ENCODE results near the gene COL25A1. TPM values are rescaled to one million over a fixed set of nuclear protein-coding genes. Genes with fewer than 3 reads are reported as not detected.

COL25A1 gene
- polyA plus RNA-seq, 1 experiment = not detected

- Histone ChIP-seq H3K36me3 (ENCODE audit: control insufficient read depth, insufficient read depth, low read length) (no peaks in the 10 kb centered on the region), H3K4me3 (ENCODE audit: low read depth, low read length) (no peak overlapping the region), H3K27me3 (ENCODE audit: control insufficient read depth, insufficient read depth, low read length) (no peaks in the 10 kb centered on the region)
- ChIA-PET CTCF (no interaction called here), POLR2A (no interaction called here)
- TF ChIP-seq CTCF (IDR thresholded peaks at IDR 0.05; ENCODE audit: insufficient read depth, low read depth, low read length) = no peak
- DNase-seq (ENCODE audit: low read depth) = no peak
Measured at GRCh38 chr4:109235683-109236082, 66.8 kb downstream of the COL25A1 start.

DNA sequence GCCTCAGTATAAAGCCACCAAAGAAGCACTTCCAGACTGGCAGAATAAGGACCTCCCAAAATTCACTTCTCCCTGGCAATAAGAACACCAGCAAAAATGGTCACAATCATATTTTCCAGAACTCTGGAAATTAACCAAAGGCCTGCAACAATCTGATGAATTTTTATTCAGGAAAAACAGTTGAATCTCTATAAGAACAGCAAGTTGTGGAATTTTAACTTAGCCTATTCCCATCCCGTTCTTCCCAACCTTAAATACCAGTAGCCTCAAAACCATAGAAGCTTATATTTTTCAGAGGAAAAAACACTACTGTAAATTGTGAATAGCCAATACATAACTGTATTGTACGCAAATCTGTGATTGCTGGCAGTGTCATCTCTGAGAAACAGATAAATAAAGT lies 67.9 kb downstream of the COL25A1 start:
- Histone ChIP-seq H3K27me3 (ENCODE audit: control insufficient read depth, insufficient read depth, low read length) (no peaks in the 10 kb centered on the region), H3K36me3 (ENCODE audit: control insufficient read depth, insufficient read depth, low read length) (no peaks in the 10 kb centered on the region), H3K4me3 (ENCODE audit: low read depth, low read length) (no peak overlapping the region)
- CTCF ChIA-PET = interaction anchor here (0.7 kb wide), 1 partner anchor 67 kb away, joined by 3 read pairs; no protein-coding TSS in a partner anchor
- POLR2A ChIA-PET = no interaction called here
- DNase-seq (ENCODE audit: low read depth) = no peak
- TF ChIP-seq CTCF (IDR thresholded peaks at IDR 0.05; ENCODE audit: insufficient read depth, low read depth, low read length) = no peak

GRCh38 chr4:109233570-109233969 lies 68.9 kb downstream of the COL25A1 start:
- DNase-seq (ENCODE audit: low read depth) = no peak
- POLR2A ChIA-PET = no interaction called here
- Histone ChIP-seq H3K27me3 (ENCODE audit: control insufficient read depth, insufficient read depth, low read length) (no peaks in the 10 kb centered on the region), H3K4me3 (ENCODE audit: low read depth, low read length) (no peak overlapping the region), H3K36me3 (ENCODE audit: control insufficient read depth, insufficient read depth, low read length) (no peaks in the 10 kb centered on the region)
- no peak for TF ChIP-seq CTCF (IDR thresholded peaks at IDR 0.05; ENCODE audit: insufficient read depth, low read depth, low read length)
- CTCF ChIA-PET = no interaction called here

- CTCF ChIA-PET = no interaction called here
- no peak for DNase-seq (ENCODE audit: low read depth)
Measured at GRCh38 chr4:109232681-109233080, 69.8 kb downstream of the COL25A1 start.

DNA sequence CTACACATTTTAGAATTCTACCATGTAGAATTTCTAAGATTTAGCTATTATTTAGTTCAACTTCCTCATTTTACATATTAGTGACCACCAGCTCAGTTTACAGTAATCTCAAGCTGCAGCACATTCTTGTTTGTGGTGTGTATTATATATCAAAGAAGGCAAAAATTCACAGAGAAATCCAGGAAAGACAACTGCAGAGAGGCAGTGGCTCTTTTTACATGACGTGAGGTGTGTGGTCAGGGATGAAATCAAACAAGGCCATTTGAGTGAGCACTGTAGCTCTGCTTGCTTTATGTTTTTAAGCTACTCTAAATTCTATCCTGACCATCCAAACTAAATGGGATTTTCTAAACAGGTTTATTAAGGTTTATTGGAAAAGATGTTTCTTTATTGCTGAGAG lies 71.1 kb downstream of the COL25A1 start:
- Histone ChIP-seq H3K27me3 (ENCODE audit: control insufficient read depth, insufficient read depth, low read length) (no peaks in the 10 kb centered on the region), H3K36me3 (ENCODE audit: control insufficient read depth, insufficient read depth, low read length) (no peaks in the 10 kb centered on the region), H3K4me3 (ENCODE audit: low read depth, low read length) (no peak overlapping the region)
- no peak for TF ChIP-seq CTCF (IDR thresholded peaks at IDR 0.05; ENCODE audit: insufficient read depth, low read depth, low read length)
- ChIA-PET CTCF (interaction anchor here (0.6 kb wide), 1 partner anchor 10 kb away, joined by 3 read pairs; no protein-coding TSS in a partner anchor), POLR2A (no interaction called here)
- no peak for DNase-seq (ENCODE audit: low read depth)

More at GRCh38 chr4:109232681-109233080, 69.8 kb downstream of the COL25A1 start:
- POLR2A ChIA-PET = no interaction called here
- H3K36me3 ChIP-seq (ENCODE audit: control insufficient read depth, insufficient read depth, low read length) = no peaks in the 10 kb centered on the region
- no peak overlapping the region for H3K4me3 ChIP-seq (ENCODE audit: low read depth, low read length)
- H3K27me3 ChIP-seq (ENCODE audit: control insufficient read depth, insufficient read depth, low read length) = no peaks in the 10 kb centered on the region
- no peak for TF ChIP-seq CTCF (IDR thresholded peaks at IDR 0.05; ENCODE audit: insufficient read depth, low read depth, low read length)

Measured in BJ (cell line).